Immature natural killer cell (primary cell): ENCODE measurements around the gene GGA1. TPM values are rescaled to one million over a fixed set of nuclear protein-coding genes. Genes with fewer than 3 reads are reported as not detected.
A peak's percentile ranks its signal among the peaks of the same experiment; 100 is the strongest.

Source experiments
- DNase-seq, 3 donors: peaks; one replicate each; pipeline ENCODE4 v3.0.0; 2022; ENCODE audit warnings: mixed read lengths in 1 of 3
- H3K27ac Mint-ChIP-seq, 6 donors: one replicate each; pipeline ENCODE4 v1.8.0; 2020; ENCODE audit warnings: mixed read lengths in 6 of 6, mild to moderate bottlenecking in 5 of 6, inconsistent platforms in 4 of 6, moderate library complexity in 3 of 6
- H3K27me3 Mint-ChIP-seq, 3 donors: one replicate each; pipeline ENCODE4 v1.8.0; 2020 to 2021; ENCODE audit warnings: low read depth in 3 of 3, mild to moderate bottlenecking in 3 of 3, mixed read lengths in 3 of 3, moderate library complexity in 3 of 3, inconsistent platforms in 1 of 3
- H3K36me3 Mint-ChIP-seq, 3 donors: one replicate each; pipeline ENCODE4 v1.8.0; 2020; ENCODE audit warnings: mixed read lengths in 3 of 3, inconsistent platforms in 2 of 3, mild to moderate bottlenecking in 2 of 3
- H3K4me1 Mint-ChIP-seq, 2 donors: one replicate each; pipeline ENCODE4 v1.8.0; 2020; ENCODE audit warnings: inconsistent platforms in 2 of 2, mild to moderate bottlenecking in 2 of 2, mixed read lengths in 2 of 2, moderate library complexity in 1 of 2
- H3K4me3 Mint-ChIP-seq, 5 donors: one replicate each; pipeline ENCODE4 v1.8.0; 2020; ENCODE audit warnings: mild to moderate bottlenecking in 5 of 5, mixed read lengths in 5 of 5, inconsistent platforms in 3 of 5, moderate library complexity in 3 of 5
- H3K9me3 Mint-ChIP-seq, 6 donors: one replicate each; pipeline ENCODE4 v1.8.0; 2020; ENCODE audit warnings: mild to moderate bottlenecking in 6 of 6, mixed read lengths in 6 of 6, inconsistent platforms in 4 of 6, moderate library complexity in 3 of 6
- polyA plus RNA-seq, 3 donors: library from polyadenylated mRNA; unstranded; fragments of 300-500 nt; fragmentation: Illumina TruSeq; gene quantifications; one replicate each; pipeline ENCODE4 v1.2.3, GENCODE V29; 2021

The GGA1 gene
- polyA plus RNA-seq, 3 donors from 2014 or later: 21.3 to 29.6 (median 25.3) TPM

GRCh38 chr22:37632174-37633088 is 23.8 kb downstream of the GGA1 start:
- H3K4me1 Mint-ChIP-seq: peaks cover 78 to 84% of the 10 kb centered on the region in 2 donors
- H3K27me3 Mint-ChIP-seq: peaks cover 3 to 7% (median 4%) of the 10 kb centered on the region in 3 donors
- no peaks in the 10 kb centered on the region for H3K9me3 Mint-ChIP-seq
- H3K36me3 Mint-ChIP-seq: no peaks in the 10 kb centered on the region
- H3K4me3 Mint-ChIP-seq: peak overlapping the region; percentile 77 to 88 (median 82)
- H3K27ac Mint-ChIP-seq: peak overlapping the region; percentile 92 to 98 (median 94)
- no peak for DNase-seq

DNA sequence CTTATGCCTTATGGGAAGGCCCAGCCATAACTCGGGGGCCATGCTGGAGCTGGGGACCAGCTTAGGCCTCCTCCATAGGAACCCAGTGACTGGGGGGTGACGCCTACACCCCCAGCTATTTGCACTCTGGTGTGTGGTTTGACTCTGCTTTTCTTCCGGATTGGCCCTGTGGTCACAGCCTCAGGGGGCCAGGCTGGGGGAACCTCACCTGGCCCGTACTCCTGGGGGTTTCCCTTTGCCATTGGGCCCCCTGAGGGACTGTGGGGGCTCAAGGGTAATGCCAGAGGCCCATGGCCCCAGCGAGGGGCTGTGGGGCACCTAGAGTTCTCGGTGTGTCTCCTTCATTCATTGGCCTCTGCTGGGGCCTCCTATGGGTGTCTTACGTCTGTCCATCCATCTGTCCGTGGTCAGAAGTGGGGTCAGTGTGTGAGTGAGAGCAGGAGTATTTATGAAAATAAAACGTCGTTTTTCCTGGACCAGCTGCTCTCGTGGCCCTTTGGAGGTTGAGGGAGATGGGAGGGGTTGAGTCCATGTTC is 24.5 kb downstream of the GGA1 start:
- H3K27ac Mint-ChIP-seq: peak overlapping the region; percentile 85 to 98 (median 94)
- peaks cover 78 to 84% of the 10 kb centered on the region in 2 donors for H3K4me1 Mint-ChIP-seq
- peak; percentile 71 to 75 (median 73) for DNase-seq
- no peaks in the 10 kb centered on the region for H3K9me3 Mint-ChIP-seq
- peaks cover 3 to 7% (median 3%) of the 10 kb centered on the region in 3 donors for H3K27me3 Mint-ChIP-seq
- peak overlapping the region; percentile 77 to 88 (median 82) for H3K4me3 Mint-ChIP-seq
- H3K36me3 Mint-ChIP-seq: no peaks in the 10 kb centered on the region

DNA sequence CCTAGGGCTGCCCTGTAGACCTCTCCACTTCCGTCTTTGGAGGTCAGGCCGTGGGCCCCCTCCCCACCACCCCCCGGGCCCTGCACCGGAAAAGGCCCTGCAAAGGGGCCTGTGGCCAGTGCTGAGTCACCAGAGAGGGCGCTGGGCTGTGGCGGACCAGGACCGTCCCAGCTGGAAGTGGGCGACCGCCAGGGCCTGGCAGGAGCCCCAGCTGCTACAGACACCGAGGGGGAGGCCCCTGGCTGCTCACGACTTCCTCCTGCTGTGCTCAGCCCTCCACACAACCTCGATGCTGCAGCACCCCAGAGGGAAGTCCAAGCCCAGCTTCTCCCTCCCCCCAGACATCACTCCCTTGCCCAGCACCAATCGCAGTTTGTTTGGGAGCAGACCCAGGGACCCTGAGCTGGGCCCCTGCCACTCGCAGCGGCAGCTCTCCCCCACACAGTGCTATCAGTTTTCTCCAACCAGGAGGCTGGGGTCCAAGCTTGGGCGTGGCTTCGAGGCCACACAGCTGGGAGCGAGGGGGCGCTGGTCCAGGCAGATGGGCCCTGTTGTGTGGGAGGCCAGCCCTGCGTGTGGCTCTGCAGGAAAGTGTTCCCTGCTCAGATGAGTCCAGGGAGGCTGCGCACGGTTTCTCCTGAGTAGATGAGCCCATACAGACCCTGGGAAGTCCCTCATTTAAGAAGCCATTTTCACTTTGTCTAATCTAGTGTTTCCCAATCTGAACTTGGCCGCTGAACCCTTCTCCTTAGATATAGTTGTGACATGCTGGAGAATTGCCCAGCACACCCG is 25.2 kb downstream of the GGA1 start:
- H3K4me1 Mint-ChIP-seq: peaks cover 78 to 84% of the 10 kb centered on the region in 2 donors
- no peaks in the 10 kb centered on the region for H3K36me3 Mint-ChIP-seq
- H3K27me3 Mint-ChIP-seq: peaks cover 3 to 9% (median 3%) of the 10 kb centered on the region in 3 donors
- peak overlapping the region; percentile 92 to 98 (median 96) for H3K27ac Mint-ChIP-seq
- H3K4me3 Mint-ChIP-seq: peak overlapping the region; percentile 77 to 88 (median 82)
- DNase-seq: peak; percentile 64 to 66 (median 66)
- H3K9me3 Mint-ChIP-seq: no peaks in the 10 kb centered on the region

DNA sequence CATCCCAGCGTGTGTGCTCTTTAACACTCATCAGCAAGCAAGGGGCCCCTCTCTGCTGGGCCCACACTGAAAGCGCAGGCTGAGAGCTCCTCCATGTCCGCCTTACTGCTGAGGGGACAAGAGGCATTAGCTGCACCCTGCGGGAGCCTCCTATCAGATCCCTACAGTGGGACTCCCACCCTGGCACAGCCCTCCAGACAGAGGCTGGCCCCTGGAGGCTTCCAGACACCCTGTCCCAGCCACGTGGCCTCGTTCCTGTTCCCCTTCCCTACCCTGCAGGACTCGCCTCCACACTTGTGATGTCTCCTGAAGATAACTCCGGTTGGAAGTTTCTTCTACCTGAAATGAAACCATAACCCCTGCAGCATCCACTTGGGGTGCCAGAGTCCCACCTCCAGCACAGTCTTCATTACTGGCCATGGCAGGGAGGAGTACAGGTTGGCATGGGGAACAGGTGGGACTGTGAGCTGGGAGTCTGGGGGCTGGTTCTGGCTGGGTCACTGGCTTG is 25.8 kb downstream of the GGA1 start:
- H3K36me3 Mint-ChIP-seq: no peaks in the 10 kb centered on the region
- H3K27ac Mint-ChIP-seq: peak overlapping the region; percentile 92 to 98 (median 96)
- peaks cover 3 to 9% (median 3%) of the 10 kb centered on the region in 3 donors for H3K27me3 Mint-ChIP-seq
- H3K9me3 Mint-ChIP-seq: no peaks in the 10 kb centered on the region
- peak overlapping the region; percentile 76 to 88 (median 82) for H3K4me3 Mint-ChIP-seq
- H3K4me1 Mint-ChIP-seq: peaks cover 79 to 80% of the 10 kb centered on the region in 2 donors
- DNase-seq: no peak

DNA sequence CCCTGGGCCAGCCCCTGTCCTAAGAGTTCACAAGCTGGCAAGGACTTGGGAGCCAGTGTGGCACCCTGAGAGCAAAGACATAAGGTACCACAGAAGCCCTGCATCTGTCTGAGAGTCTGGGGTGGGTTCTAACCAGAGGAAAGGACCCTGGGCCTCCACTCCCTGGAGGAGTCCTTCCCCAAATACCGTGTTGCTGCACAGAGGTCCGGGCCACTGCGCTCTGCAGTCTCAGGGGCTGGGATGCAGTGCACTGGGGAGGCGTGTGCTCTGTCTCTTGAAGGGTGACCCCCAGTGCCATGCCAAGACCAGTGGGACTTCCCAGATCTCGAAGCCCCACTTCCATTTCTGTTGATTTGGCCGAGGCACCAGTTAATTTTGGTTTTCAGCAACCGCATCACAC is 26.5 kb downstream of the GGA1 start:
- DNase-seq: no peak
- Mint-ChIP-seq H3K4me3 (peak overlapping the region in 4 of 5 donors; percentile 79 to 96 (median 82)), H3K4me1 (peaks cover 79 to 80% of the 10 kb centered on the region in 2 donors), H3K9me3 (no peaks in the 10 kb centered on the region), H3K27me3 (peaks cover 3 to 9% (median 3%) of the 10 kb centered on the region in 3 donors), H3K36me3 (no peaks in the 10 kb centered on the region), H3K27ac (peak overlapping the region; percentile 92 to 98 (median 96))

DNA sequence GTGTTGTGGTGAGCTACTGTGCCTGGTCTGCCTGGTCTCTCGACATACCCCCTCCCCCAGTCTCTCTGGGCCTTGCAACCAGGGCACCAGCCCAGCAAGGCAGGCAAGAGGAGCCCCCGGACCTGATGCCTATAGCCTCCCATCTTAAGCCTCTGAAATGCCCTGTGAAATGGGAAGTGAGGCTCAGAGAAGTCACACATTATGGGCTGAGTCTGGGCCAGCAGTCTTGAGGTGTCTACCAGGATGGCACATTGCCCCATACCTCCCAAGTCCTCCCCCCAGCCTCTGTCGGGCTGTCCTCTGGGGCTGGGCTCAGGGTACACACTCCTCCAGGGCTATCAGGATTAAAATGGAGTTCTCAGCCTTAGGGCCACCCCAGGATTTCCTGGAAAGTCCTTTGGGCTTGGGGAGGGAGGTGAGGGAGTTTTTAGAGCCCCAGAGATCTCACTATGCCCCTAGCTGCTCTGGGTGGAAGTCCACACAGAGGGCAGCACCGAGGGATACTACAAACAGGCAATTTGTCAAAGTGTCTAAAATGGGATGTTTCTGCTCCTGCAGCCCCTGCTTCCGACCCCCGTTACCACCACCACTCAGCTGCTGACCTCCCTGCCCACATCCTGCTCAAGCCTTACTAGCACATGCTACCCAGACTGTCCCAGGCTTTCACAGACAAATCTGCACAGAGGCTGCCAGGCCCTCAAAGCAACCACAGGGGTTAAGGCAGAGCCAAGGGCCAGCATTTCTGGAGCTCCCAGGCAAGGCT is 27.7 kb downstream of the GGA1 start:
- peak; percentile 52 to 71 (median 60) for DNase-seq
- H3K4me1 Mint-ChIP-seq: peaks cover 78 to 85% of the 10 kb centered on the region in 2 donors

GRCh38 chr22:37636949-37637273 is 28.3 kb downstream of the GGA1 start:
- no peak for DNase-seq
- H3K4me3 Mint-ChIP-seq: peak overlapping the region; percentile 70 to 96 (median 92)
- H3K36me3 Mint-ChIP-seq: no peaks in the 10 kb centered on the region
- H3K9me3 Mint-ChIP-seq: no peaks in the 10 kb centered on the region
- peaks cover 78 to 85% of the 10 kb centered on the region in 2 donors for H3K4me1 Mint-ChIP-seq
- H3K27ac Mint-ChIP-seq: peak overlapping the region; percentile 86 to 98 (median 92)
- H3K27me3 Mint-ChIP-seq: peaks cover 0 to 10% (median 3%) of the 10 kb centered on the region in 3 donors

More for the DNA sequence above, 27.7 kb downstream of the GGA1 start:
- H3K36me3 Mint-ChIP-seq: no peaks in the 10 kb centered on the region
- H3K4me3 Mint-ChIP-seq: peak overlapping the region; percentile 70 to 96 (median 92)
- peaks cover 3 to 10% (median 3%) of the 10 kb centered on the region in 3 donors for H3K27me3 Mint-ChIP-seq
- peak overlapping the region; percentile 86 to 98 (median 92) for H3K27ac Mint-ChIP-seq
- no peaks in the 10 kb centered on the region for H3K9me3 Mint-ChIP-seq

DNA sequence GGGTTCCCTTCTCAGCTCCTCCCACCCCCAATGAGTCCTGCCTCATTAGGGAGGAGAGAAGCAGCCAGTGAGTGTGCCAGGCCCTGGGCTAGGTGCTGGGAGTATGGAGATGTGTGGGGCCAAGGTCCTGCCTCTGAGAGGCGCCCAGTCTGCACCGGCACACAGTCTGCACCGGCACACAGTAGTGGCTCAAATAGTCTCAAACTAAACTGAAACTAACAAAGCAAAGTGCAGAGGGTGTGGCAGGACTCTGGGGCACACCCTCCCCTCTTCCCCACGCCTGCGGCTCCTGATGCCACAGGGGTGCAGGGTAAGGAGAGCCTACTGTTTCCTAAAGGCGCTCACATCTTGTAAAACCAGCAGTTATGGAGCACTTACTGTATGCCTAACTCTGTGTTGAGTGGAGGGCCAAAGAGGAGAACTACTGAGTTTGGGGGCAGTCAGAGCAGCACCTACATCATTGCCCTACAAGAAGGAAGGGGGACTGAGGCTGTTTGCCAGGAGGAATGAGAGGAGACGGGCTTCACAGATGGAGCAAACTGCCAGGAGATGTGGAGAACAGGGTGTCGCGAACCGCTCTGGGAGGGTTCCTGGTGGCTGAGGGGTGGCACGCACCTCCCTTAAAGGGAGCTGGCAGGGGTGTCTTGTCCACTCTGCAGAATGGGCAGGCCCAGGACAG is 29.9 kb downstream of the GGA1 start:
- DNase-seq: peak; percentile 49 to 50 (median 50)
- H3K27me3 Mint-ChIP-seq: peaks cover 0 to 8% (median 3%) of the 10 kb centered on the region in 3 donors
- H3K27ac Mint-ChIP-seq: peak overlapping the region; percentile 79 to 98 (median 90)
- peak overlapping the region; percentile 91 to 98 (median 96) for H3K4me3 Mint-ChIP-seq
- peaks cover 77 to 84% of the 10 kb centered on the region in 2 donors for H3K4me1 Mint-ChIP-seq
- H3K9me3 Mint-ChIP-seq: no peaks in the 10 kb centered on the region
- H3K36me3 Mint-ChIP-seq: peaks cover 3 to 5% (median 5%) of the 10 kb centered on the region in 3 donors

DNA sequence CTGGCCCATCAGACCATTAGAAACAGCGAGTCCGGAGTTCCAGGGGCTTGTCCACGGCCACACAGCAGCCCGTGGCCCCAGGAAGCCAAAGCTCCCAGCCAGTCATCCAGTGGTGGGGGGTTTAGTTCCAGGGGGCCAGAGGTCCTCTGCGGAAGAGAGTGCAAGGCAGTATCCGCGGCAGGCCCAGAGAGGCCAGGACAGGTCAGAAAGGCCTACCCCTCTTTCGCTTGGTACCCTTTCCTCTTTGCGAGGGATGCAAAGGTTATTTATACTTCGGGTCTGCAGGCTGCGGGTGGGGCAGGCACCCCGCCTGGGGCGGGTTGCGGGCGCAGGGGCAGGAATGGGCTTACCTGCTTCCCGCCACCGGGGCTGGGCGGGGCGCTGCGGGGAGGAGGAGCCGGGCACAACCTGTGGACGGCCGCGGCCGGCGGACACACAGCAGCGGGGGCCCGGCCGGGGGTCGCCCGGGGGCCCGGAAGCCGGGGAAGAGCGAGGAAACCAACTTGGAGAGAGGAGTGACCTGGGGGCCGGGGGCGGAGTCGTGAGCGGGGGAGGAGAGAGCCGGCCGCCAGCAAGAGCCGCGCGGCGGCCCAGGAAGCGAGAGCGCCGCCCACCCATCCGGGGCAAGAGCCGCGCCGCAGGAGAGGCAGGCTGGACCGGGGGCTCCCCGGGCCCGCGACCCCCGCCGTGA is 30.6 kb downstream of the GGA1 start, which contains the start of gene SH3BP1:
Gene SH3BP1, plus strand, starts transcription at position 600 of the 691 bp plus-strand sequence. CDS start 119 bp downstream, outside the sequence.
- peak; percentile 62 to 65 (median 63) for DNase-seq
- H3K4me3 Mint-ChIP-seq: peak within 1 kb of the TSS; percentile 91 to 98 (median 96)
- H3K36me3 Mint-ChIP-seq: peaks cover 3 to 8% (median 8%) of the 10 kb centered on the region in 3 donors
- peaks cover 74 to 83% of the 10 kb centered on the region in 2 donors for H3K4me1 Mint-ChIP-seq
- peaks cover 0 to 8% (median 3%) of the 10 kb centered on the region in 3 donors for H3K27me3 Mint-ChIP-seq
- H3K27ac Mint-ChIP-seq: peak within 1 kb of the TSS; percentile 86 to 98 (median 94)
- no peaks in the 10 kb centered on the region for H3K9me3 Mint-ChIP-seq

DNA sequence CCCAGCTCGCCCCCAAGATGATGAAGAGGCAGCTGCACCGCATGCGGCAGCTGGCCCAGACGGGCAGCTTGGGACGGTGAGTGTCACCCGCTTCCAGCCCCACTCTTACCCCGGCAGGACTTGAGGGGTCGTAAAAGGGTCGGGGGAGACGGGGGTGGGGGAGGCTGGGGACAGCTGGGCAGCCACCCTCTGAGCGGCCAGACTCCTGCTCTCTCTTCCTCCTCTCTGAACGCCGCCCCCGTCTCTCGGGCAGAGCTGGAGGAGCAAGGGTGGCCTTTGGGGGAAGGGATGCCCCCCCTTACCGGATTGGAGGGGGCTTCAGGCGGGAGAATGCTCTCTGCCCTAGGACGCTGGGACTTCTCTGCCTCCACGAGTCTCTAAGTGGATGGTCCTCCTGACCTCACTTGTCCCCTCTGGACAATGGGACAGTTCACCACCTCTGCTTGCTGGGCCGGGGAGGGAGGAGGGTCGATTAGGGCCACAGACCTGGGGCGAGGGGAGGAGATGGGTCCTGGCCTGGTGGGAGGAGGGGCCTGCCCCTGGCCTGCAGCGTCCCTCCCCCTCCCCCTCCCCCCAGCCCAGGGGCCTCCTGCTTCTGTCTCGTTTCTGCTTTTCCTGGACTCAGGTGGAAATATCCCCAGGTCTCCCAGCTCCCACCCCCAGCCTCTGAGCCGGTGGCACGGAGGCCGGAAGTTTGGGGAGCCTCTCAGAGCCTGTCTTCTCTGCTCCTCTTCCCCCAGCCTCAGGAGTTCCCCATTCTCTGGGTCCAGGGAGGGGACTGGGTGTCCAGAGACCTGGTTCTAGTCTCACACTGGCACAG is 31.3 kb downstream of the GGA1 start:
- Mint-ChIP-seq H3K9me3 (no peaks in the 10 kb centered on the region), H3K4me3 (peak overlapping the region; percentile 91 to 98 (median 96)), H3K36me3 (peaks cover 3 to 8% (median 8%) of the 10 kb centered on the region in 3 donors), H3K27ac (peak overlapping the region; percentile 80 to 95 (median 92)), H3K27me3 (peaks cover 0 to 8% (median 2%) of the 10 kb centered on the region in 3 donors), H3K4me1 (peaks cover 66 to 75% of the 10 kb centered on the region in 2 donors)
- DNase-seq: no peak
